Activated CD4-positive, alpha-beta memory T cell treated with anti-CD3 and anti-CD28 coated beads, Interleukin-2, amount 10 ng/mL, durations not matched to agents 7 days and 5 days (primary cell): ENCODE data around the gene TAF3. TPM values are rescaled to one million over a fixed set of nuclear protein-coding genes. Genes with fewer than 3 reads are reported as not detected.

Experiments
- CTCF ChIA-PET: fragments of 350-600 bp; sonication (Branson Sonifier 250); formaldehyde crosslinking; loops from one replicate; lab custom pipeline; 2021; ENCODE audit warnings: antibody characterized with exemption, inconsistent platforms; lab: Charles Lee
- POLR2A ChIA-PET: fragments of 350-600 bp; sonication (Branson Sonifier 250); formaldehyde crosslinking; loops from one replicate; lab custom pipeline; 2021; ENCODE audit warnings: antibody characterized with exemption; lab: Charles Lee
- DNase-seq: peaks from one replicate; pipeline ENCODE4 v3.0.0-alpha.2; 2020
- H3K27ac Mint-ChIP-seq: one replicate; pipeline ENCODE4 v1.8.0; 2021; ENCODE audit warnings: mild to moderate bottlenecking, mixed read lengths
- H3K27me3 Mint-ChIP-seq: one replicate; pipeline ENCODE4 v1.8.0; 2021; ENCODE audit warnings: mixed read lengths
- H3K36me3 Mint-ChIP-seq: one replicate; pipeline ENCODE4 v1.8.0; 2021; ENCODE audit warnings: low read depth, mixed read lengths
- H3K4me1 Mint-ChIP-seq: one replicate; pipeline ENCODE4 v1.8.0; 2021; ENCODE audit warnings: mixed read lengths
- H3K4me3 Mint-ChIP-seq: one replicate; pipeline ENCODE4 v1.8.0; 2021; ENCODE audit warnings: mild to moderate bottlenecking, mixed read lengths
- H3K9me3 Mint-ChIP-seq: one replicate; pipeline ENCODE4 v1.8.0; 2021; ENCODE audit warnings: mixed read lengths
- total RNA-seq, 2 experiments: library from RNA; stranded (reverse); gene quantifications; one replicate each; pipeline ENCODE4 v1.2.3, GENCODE V29; 2021

The TAF3 gene
- total RNA-seq, 2 experiments from 2014 or later: 12.7 to 13.0 TPM

- ChIA-PET CTCF (no interaction called here), POLR2A (no interaction called here)
- H3K36me3 Mint-ChIP-seq: peaks cover 16% of the 10 kb centered on the region
- H3K27me3 Mint-ChIP-seq: no peaks in the 10 kb centered on the region
- H3K27ac Mint-ChIP-seq: no peak overlapping the region
- peaks cover 11% of the 10 kb centered on the region for H3K9me3 Mint-ChIP-seq
- H3K4me1 Mint-ChIP-seq: no peaks in the 10 kb centered on the region
- DNase-seq: no peak
- no peak overlapping the region for H3K4me3 Mint-ChIP-seq
These were observed 38.4 kb downstream of the TAF3 start for GRCh38 chr10:7856678-7857077.

GRCh38 chr10:7857262-7857661 lies 39.0 kb downstream of the TAF3 start:
- ChIA-PET POLR2A (no interaction called here), CTCF (no interaction called here)
- Mint-ChIP-seq H3K4me3 (no peak overlapping the region), H3K4me1 (no peaks in the 10 kb centered on the region), H3K27ac (no peak overlapping the region), H3K9me3 (peaks cover 16% of the 10 kb centered on the region), H3K36me3 (peaks cover 21% of the 10 kb centered on the region), H3K27me3 (no peaks in the 10 kb centered on the region)
- DNase-seq: no peak

GRCh38 chr10:7861509-7862120 lies 43.3 kb downstream of the TAF3 start:
- no peaks in the 10 kb centered on the region for H3K4me1 Mint-ChIP-seq
- POLR2A ChIA-PET: no interaction called here
- H3K27me3 Mint-ChIP-seq: no peaks in the 10 kb centered on the region
- no peak overlapping the region for H3K4me3 Mint-ChIP-seq
- H3K27ac Mint-ChIP-seq: no peak overlapping the region
- CTCF ChIA-PET: no interaction called here
- H3K9me3 Mint-ChIP-seq: peaks cover 20% of the 10 kb centered on the region
- H3K36me3 Mint-ChIP-seq: peaks cover 29% of the 10 kb centered on the region
- DNase-seq: no peak

DNA sequence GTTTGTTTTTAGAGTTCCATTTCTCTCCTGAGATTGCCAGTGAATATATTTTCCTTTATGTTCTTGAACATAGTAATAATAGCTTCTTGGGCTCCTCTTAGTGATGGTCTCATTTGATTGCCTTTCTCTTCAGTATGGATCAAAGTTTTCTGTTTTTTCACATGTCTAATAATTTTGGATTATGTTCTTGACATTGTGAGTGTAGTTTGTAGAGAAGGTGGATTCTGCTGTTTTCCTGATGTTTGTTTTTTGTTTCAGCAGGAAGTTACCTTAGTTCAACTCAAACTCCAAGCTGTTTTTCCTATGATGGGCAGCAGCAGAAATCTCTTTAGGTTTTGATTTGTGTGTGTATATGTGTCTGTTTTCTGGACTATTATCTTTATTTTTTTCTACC lies 43.8 kb downstream of the TAF3 start:
- Mint-ChIP-seq H3K9me3 (peaks cover 20% of the 10 kb centered on the region), H3K4me1 (no peaks in the 10 kb centered on the region), H3K27ac (no peak overlapping the region), H3K27me3 (no peaks in the 10 kb centered on the region), H3K4me3 (no peak overlapping the region), H3K36me3 (peaks cover 29% of the 10 kb centered on the region)
- ChIA-PET POLR2A (no interaction called here), CTCF (no interaction called here)
- no peak for DNase-seq

- no peak overlapping the region for H3K27ac Mint-ChIP-seq
- CTCF ChIA-PET: no interaction called here
- H3K9me3 Mint-ChIP-seq: peaks cover 14% of the 10 kb centered on the region
These were observed 47.9 kb downstream of the TAF3 start for GRCh38 chr10:7866176-7866575.

GRCh38 chr10:7872041-7872442 lies 53.7 kb downstream of the TAF3 start:
- Mint-ChIP-seq H3K27ac (no peak overlapping the region), H3K4me1 (peaks cover 1% of the 10 kb centered on the region), H3K27me3 (no peaks in the 10 kb centered on the region), H3K36me3 (no peaks in the 10 kb centered on the region), H3K9me3 (no peaks in the 10 kb centered on the region), H3K4me3 (peak overlapping the region; percentile 50)
- no peak for DNase-seq
- ChIA-PET CTCF (interaction anchor here (0.6 to 1.0 kb wide), 9 partner anchors 11 to 1337 kb away, joined by 3 to 5 read pairs (median 3); no protein-coding TSS in a partner anchor), POLR2A (no interaction called here)

More at GRCh38 chr10:7866176-7866575, 47.9 kb downstream of the TAF3 start:
- Mint-ChIP-seq H3K4me1 (no peaks in the 10 kb centered on the region), H3K36me3 (peaks cover 21% of the 10 kb centered on the region), H3K27me3 (no peaks in the 10 kb centered on the region), H3K4me3 (no peak overlapping the region)
- POLR2A ChIA-PET: no interaction called here
- no peak for DNase-seq

DNA sequence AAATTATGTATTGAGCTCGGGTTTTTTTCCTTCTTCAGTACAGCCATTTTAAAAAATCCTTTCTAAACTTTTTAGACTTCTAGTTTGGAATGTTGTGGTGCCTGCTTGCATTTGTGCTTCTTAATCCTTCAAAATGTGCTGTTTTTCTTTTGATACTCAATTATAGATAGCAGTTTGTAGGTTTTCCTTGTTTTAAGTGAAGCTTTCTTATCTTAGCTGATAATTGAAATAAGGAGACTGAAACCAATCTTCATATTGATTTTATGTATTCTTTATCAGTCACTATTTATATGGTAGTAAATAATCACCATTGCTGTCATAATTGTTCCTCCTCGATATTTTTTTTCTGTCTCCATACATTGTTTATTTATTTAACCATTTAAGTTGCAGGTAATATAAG lies 56.6 kb downstream of the TAF3 start:
- CTCF ChIA-PET: interaction anchor here (2.8 kb wide), 1 partner anchor 1334 kb away, joined by 9 read pairs; no protein-coding TSS in a partner anchor
- Mint-ChIP-seq H3K9me3 (no peaks in the 10 kb centered on the region), H3K36me3 (no peaks in the 10 kb centered on the region), H3K27me3 (no peaks in the 10 kb centered on the region), H3K4me3 (no peak overlapping the region), H3K27ac (no peak overlapping the region), H3K4me1 (peaks cover 1% of the 10 kb centered on the region)
- DNase-seq: no peak
- POLR2A ChIA-PET: no interaction called here

DNA sequence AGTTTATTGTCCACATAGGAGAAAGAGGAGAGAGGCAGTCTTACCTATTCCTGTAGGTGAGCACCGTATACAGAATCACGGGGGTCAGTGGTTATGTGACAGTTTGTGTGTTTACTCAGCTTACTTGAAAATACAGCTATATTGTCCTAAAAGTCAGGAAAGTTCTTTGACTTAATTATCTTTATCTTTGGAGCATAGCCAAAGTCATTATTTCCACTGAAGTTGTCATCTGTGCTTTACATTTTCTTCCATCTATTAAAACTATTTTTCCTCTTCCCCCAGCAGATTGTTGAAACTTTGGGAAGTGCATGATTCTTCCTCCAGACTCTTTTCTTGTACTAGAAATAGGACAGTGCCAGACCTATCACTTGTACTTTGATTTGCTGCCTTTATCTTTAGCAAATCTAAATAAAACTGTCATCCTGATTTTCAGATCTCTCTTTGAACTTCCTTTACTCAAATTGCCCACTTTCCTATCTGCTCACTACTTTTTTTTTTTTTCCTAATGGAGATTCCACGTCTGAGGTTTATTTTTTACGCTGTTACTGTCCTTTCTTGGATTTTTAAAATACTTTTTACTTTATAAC lies 58.3 kb downstream of the TAF3 start:
- CTCF ChIA-PET: interaction anchor here (0.8 to 1.1 kb wide), 2 partner anchors 195 to 459 kb away, joined by 3 read pairs; no protein-coding TSS in a partner anchor
- Mint-ChIP-seq H3K27ac (no peak overlapping the region), H3K27me3 (no peaks in the 10 kb centered on the region), H3K4me3 (no peak overlapping the region), H3K36me3 (no peaks in the 10 kb centered on the region), H3K9me3 (no peaks in the 10 kb centered on the region), H3K4me1 (peaks cover 5% of the 10 kb centered on the region)
- POLR2A ChIA-PET: no interaction called here
- no peak for DNase-seq

DNA sequence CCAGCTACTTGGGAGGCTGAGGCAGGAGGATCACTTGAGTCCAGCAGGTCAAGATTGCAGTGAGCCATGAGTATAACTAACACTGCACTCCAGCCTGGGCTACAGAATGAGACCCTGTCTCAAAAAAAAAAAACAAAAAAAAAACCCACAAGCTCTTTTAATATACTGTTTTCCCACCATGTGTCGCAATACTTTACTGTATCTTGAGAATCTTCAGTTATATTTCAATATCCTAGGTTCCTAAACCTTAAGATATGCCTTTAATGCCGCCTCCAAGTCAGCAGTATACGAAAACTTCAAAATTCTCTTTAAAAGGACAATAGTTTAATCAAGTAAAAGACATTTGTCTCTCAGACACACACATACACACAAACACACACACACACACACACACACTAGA lies 62.8 kb downstream of the TAF3 start:
- ChIA-PET POLR2A (no interaction called here), CTCF (no interaction called here)
- H3K27ac Mint-ChIP-seq: no peak overlapping the region
- no peak overlapping the region for H3K4me3 Mint-ChIP-seq
- H3K36me3 Mint-ChIP-seq: no peaks in the 10 kb centered on the region
- H3K9me3 Mint-ChIP-seq: no peaks in the 10 kb centered on the region
- DNase-seq: no peak
- H3K27me3 Mint-ChIP-seq: no peaks in the 10 kb centered on the region
- peaks cover 4% of the 10 kb centered on the region for H3K4me1 Mint-ChIP-seq

GRCh38 chr10:7886056-7886455 lies 67.8 kb downstream of the TAF3 start:
- H3K4me1 Mint-ChIP-seq: peaks cover 15% of the 10 kb centered on the region
- ChIA-PET POLR2A (no interaction called here), CTCF (no interaction called here)
- no peaks in the 10 kb centered on the region for H3K27me3 Mint-ChIP-seq
- H3K9me3 Mint-ChIP-seq: no peaks in the 10 kb centered on the region
- H3K36me3 Mint-ChIP-seq: no peaks in the 10 kb centered on the region
- no peak for DNase-seq
- H3K27ac Mint-ChIP-seq: no peak overlapping the region
- no peak overlapping the region for H3K4me3 Mint-ChIP-seq

GRCh38 chr10:7887174-7887816 lies 69.0 kb downstream of the TAF3 start:
- Mint-ChIP-seq H3K4me1 (peaks cover 15% of the 10 kb centered on the region), H3K27me3 (no peaks in the 10 kb centered on the region), H3K36me3 (no peaks in the 10 kb centered on the region), H3K4me3 (no peak overlapping the region), H3K27ac (no peak overlapping the region), H3K9me3 (no peaks in the 10 kb centered on the region)
- DNase-seq: no peak
- CTCF ChIA-PET: interaction anchor here (0.8 kb wide), 1 partner anchor 1321 kb away, joined by 3 read pairs; no protein-coding TSS in a partner anchor
- POLR2A ChIA-PET: no interaction called here

GRCh38 chr10:7889947-7890542 lies 71.7 kb downstream of the TAF3 start:
- H3K27ac Mint-ChIP-seq: no peak overlapping the region
- CTCF ChIA-PET: no interaction called here

GRCh38 chr10:7890781-7891180 lies 72.5 kb downstream of the TAF3 start:
- no peak overlapping the region for H3K27ac Mint-ChIP-seq
- no peak overlapping the region for H3K4me3 Mint-ChIP-seq
- no peak for DNase-seq
- ChIA-PET CTCF (interaction anchor here (0.6 kb wide), 1 partner anchor 1410 kb away, joined by 3 read pairs; no protein-coding TSS in a partner anchor), POLR2A (no interaction called here)
- peaks cover 15% of the 10 kb centered on the region for H3K4me1 Mint-ChIP-seq
- no peaks in the 10 kb centered on the region for H3K27me3 Mint-ChIP-seq
- no peaks in the 10 kb centered on the region for H3K36me3 Mint-ChIP-seq
- no peaks in the 10 kb centered on the region for H3K9me3 Mint-ChIP-seq

More at GRCh38 chr10:7889947-7890542, 71.7 kb downstream of the TAF3 start:
- POLR2A ChIA-PET: no interaction called here
- H3K9me3 Mint-ChIP-seq: no peaks in the 10 kb centered on the region
- H3K4me1 Mint-ChIP-seq: peaks cover 15% of the 10 kb centered on the region
- no peaks in the 10 kb centered on the region for H3K36me3 Mint-ChIP-seq
- no peaks in the 10 kb centered on the region for H3K27me3 Mint-ChIP-seq
- DNase-seq: no peak
- no peak overlapping the region for H3K4me3 Mint-ChIP-seq
